Upper lobe of left lung (tissue), 6 donors: ENCODE data around the gene ACAA1. TPM values are rescaled to one million over a fixed set of nuclear protein-coding genes. Genes with fewer than 3 reads are reported as not detected.

Experiments used
- ATAC-seq, 2 donors: fragments of 200-7000 bp; cut with Tn5 transposase; one replicate each; pipeline ENCODE4 v1.9.1; 2022; ENCODE audit warnings: mild to moderate bottlenecking in 2 of 2, moderate library complexity in 2 of 2; ENCODE audit not compliant: low FRiP score in 2 of 2
- DNase-seq, 2 donors: peaks; one replicate each; pipeline ENCODE4 v3.0.0-alpha.2; 2019 to 2020
- H3K27ac ChIP-seq, 4 donors: fragments of 200-600 bp; sonication (generic); one replicate each; pipeline ENCODE4 v1.5.1; 2016 to 2019
- H3K27me3 ChIP-seq, 4 donors: fragments of 200-600 bp; sonication (generic); one replicate each; pipeline ENCODE4 v1.5.1; 2017 to 2019
- H3K36me3 ChIP-seq, 4 donors: fragments of 200-600 bp; sonication (generic); one replicate each; pipeline ENCODE4 v1.5.1; 2016 to 2019
- H3K4me1 ChIP-seq, 4 donors: fragments of 200-600 bp; sonication (generic); one replicate each; pipeline ENCODE4 v1.5.1; 2018 to 2019
- H3K4me3 ChIP-seq, 4 donors: fragments of 200-600 bp; sonication (generic); one replicate each; pipeline ENCODE4 v1.5.1; 2017 to 2019; ENCODE audit warnings: mild to moderate bottlenecking in 2 of 4, moderate library complexity in 1 of 4
- H3K9me3 ChIP-seq, 4 donors: fragments of 200-600 bp; sonication (generic); one replicate each; pipeline ENCODE4 v1.5.1; 2018 to 2019
- CTCF ChIP-seq, 6 experiments: fragments of 450-650 bp in 4 of 6; fragments of 200-600 bp in 2 of 6; sonication (generic) in 2 of 6; IDR thresholded peaks; one replicate each; pipeline ENCODE4 v1.5.1; 2016 to 2019; ENCODE audit warnings: antibody characterized with exemption in 6 of 6
- EP300 ChIP-seq, 4 donors: sonication (generic); formaldehyde crosslinking; IDR thresholded peaks; one replicate each; pipeline ENCODE4 v1.5.1; 2017; ENCODE audit warnings: antibody characterized with exemption in 4 of 4, control low read depth in 2 of 4
- POLR2A ChIP-seq, 4 donors: fragments of 450-650 bp; IDR thresholded peaks; one replicate each; pipeline ENCODE4 v1.5.1; 2016 to 2017; ENCODE audit warnings: antibody characterized with exemption in 4 of 4, mild to moderate bottlenecking in 2 of 4
- POLR2AphosphoS5 ChIP-seq, 2 donors: sonication (generic); formaldehyde crosslinking; IDR thresholded peaks; one replicate each; pipeline ENCODE4 v1.5.1; 2017; ENCODE audit warnings: antibody characterized with exemption in 2 of 2
- WGBS, 2 donors: methylation state at CpG; one replicate each; pipeline ENCODE4 v1.1.5; 2017 to 2018; 5-methylcytosine and 5-hydroxymethylcytosine counted together
- total RNA-seq, 6 donors: library from RNA; depleted of rRNA in 4 of 6; stranded (reverse); fragments of >200 nt in 4 of 6; gene quantifications; one replicate each; pipeline versions ENCODE4 v1.1.0 to v1.2.1, GENCODE V29; 2016 to 2021
- donor health status: DM: no; HTN: no; CAD: no; lungs with moderate emphysema.
- donor health status: DM: no; HTN: yes; CAD: no; lungs with severe emphysema.

The ACAA1 gene
- total RNA-seq, 6 donors from 2014 or later, result 67.1 to 170 (median 116) TPM

- H3K9me3 ChIP-seq, result peaks cover 0 to 4% (median 0%) of the 10 kb centered on the region in 4 donors
- H3K4me3 ChIP-seq, result no peak overlapping the region
- ATAC-seq (peak in 1 of 2 donors; percentile 26), DNase-seq (no peak)
- TF ChIP-seq POLR2A (IDR thresholded peaks at IDR 0.05) (no peak), CTCF (IDR thresholded peaks at IDR 0.05) (no peak), POLR2AphosphoS5 (IDR thresholded peaks at IDR 0.05) (no peak), EP300 (IDR thresholded peaks at IDR 0.05) (no peak)
- H3K4me1 ChIP-seq, result peaks cover 0 to 16% (median 8%) of the 10 kb centered on the region in 4 donors
- peak overlapping the region in 3 of 4 donors; percentile 42 to 68 (median 65) for H3K27ac ChIP-seq
- WGBS, 2 donors, result 44 to 49% methylated on average over 3 of the region's 3 CpGs
- no peaks in the 10 kb centered on the region for H3K27me3 ChIP-seq
- no peaks in the 10 kb centered on the region for H3K36me3 ChIP-seq
Measured at GRCh38 chr3:38149708-38150107, 12.8 kb upstream of the ACAA1 start.

- Histone ChIP-seq H3K36me3 (no peaks in the 10 kb centered on the region), H3K27me3 (no peaks in the 10 kb centered on the region), H3K27ac (peak overlapping the region; percentile 38 to 77 (median 64)), H3K4me1 (peaks cover 0 to 13% (median under 1%) of the 10 kb centered on the region in 4 donors), H3K9me3 (peaks cover 0 to 4% (median 0%) of the 10 kb centered on the region in 4 donors), H3K4me3 (no peak overlapping the region)
- 75 to 76% methylated on average over 5 of the region's 5 CpGs for WGBS, 2 donors
- peak in 1 of 2 donors; percentile 74 for ATAC-seq
- no peak for DNase-seq
- TF ChIP-seq POLR2A (IDR thresholded peaks at IDR 0.05), result no peak
- TF ChIP-seq EP300 (IDR thresholded peaks at IDR 0.05), result peak in 1 of 4 donors; percentile 48
- no peak for TF ChIP-seq POLR2AphosphoS5 (IDR thresholded peaks at IDR 0.05)
- TF ChIP-seq CTCF (IDR thresholded peaks at IDR 0.05), result no peak
Measured at GRCh38 chr3:38148311-38148882, 11.5 kb upstream of the ACAA1 start.

- 79% methylated on average over 3 of the region's 3 CpGs for WGBS, 2 donors
- Histone ChIP-seq H3K36me3 (peaks cover 0 to 3% (median 1%) of the 10 kb centered on the region in 4 donors), H3K9me3 (peaks cover 0 to 4% (median 0%) of the 10 kb centered on the region in 4 donors), H3K4me3 (no peak overlapping the region), H3K4me1 (peaks cover 0 to 9% (median 0%) of the 10 kb centered on the region in 4 donors), H3K27ac (peak overlapping the region; percentile 38 to 77 (median 62)), H3K27me3 (no peaks in the 10 kb centered on the region)
- TF ChIP-seq EP300 (IDR thresholded peaks at IDR 0.05) (no peak), CTCF (IDR thresholded peaks at IDR 0.05) (no peak), POLR2AphosphoS5 (IDR thresholded peaks at IDR 0.05) (no peak), POLR2A (IDR thresholded peaks at IDR 0.05) (no peak)
- ATAC-seq (peak in 1 of 2 donors; percentile 60), DNase-seq (no peak)
Measured at GRCh38 chr3:38147421-38147820, 10.5 kb upstream of the ACAA1 start.

GRCh38 chr3:38146504-38146903 is 9.6 kb upstream of the ACAA1 start:
- DNase-seq (no peak), ATAC-seq (no peak)
- peaks cover 0 to 12% (median 9%) of the 10 kb centered on the region in 4 donors for H3K36me3 ChIP-seq
- no peak overlapping the region for H3K4me3 ChIP-seq
- H3K9me3 ChIP-seq, result peaks cover 0 to 4% (median 0%) of the 10 kb centered on the region in 4 donors
- TF ChIP-seq POLR2AphosphoS5 (IDR thresholded peaks at IDR 0.05), result no peak
- TF ChIP-seq CTCF (IDR thresholded peaks at IDR 0.05), result no peak
- TF ChIP-seq POLR2A (IDR thresholded peaks at IDR 0.05), result no peak
- no peak for TF ChIP-seq EP300 (IDR thresholded peaks at IDR 0.05)
- H3K4me1 ChIP-seq, result peaks cover 0 to 8% (median 0%) of the 10 kb centered on the region in 4 donors
- no peaks in the 10 kb centered on the region for H3K27me3 ChIP-seq
- WGBS, 2 donors, result 89 to 90% methylated on average over 2 of the region's 2 CpGs
- H3K27ac ChIP-seq, result no peak overlapping the region

GRCh38 chr3:38143511-38143910 is 6.6 kb upstream of the ACAA1 start:
- Histone ChIP-seq H3K27me3 (no peaks in the 10 kb centered on the region), H3K4me1 (peaks cover 14 to 22% (median 17%) of the 10 kb centered on the region in 4 donors), H3K9me3 (peaks cover 0 to 4% (median 0%) of the 10 kb centered on the region in 4 donors), H3K4me3 (no peak overlapping the region), H3K36me3 (peaks cover 0 to 24% (median 16%) of the 10 kb centered on the region in 4 donors), H3K27ac (no peak overlapping the region)
- 80 to 85% methylated on average over 2 to 3 of the region's 3 CpGs for WGBS, 2 donors
- DNase-seq (no peak), ATAC-seq (no peak)
- TF ChIP-seq POLR2A (IDR thresholded peaks at IDR 0.05) (no peak), POLR2AphosphoS5 (IDR thresholded peaks at IDR 0.05) (no peak), CTCF (IDR thresholded peaks at IDR 0.05) (no peak), EP300 (IDR thresholded peaks at IDR 0.05) (no peak)
